ENCODE measurements around the gene PLIN5. TPM values are rescaled to one million over a fixed set of nuclear protein-coding genes. Genes with fewer than 3 reads are reported as not detected.

PLIN5 gene
- total RNA-seq, 2 experiments from 2014 or later = 0.31 to 0.93 TPM

- H3K36me3 Mint-ChIP-seq (ENCODE audit: low read depth) = peaks cover 25% of the 10 kb centered on the region
- no peaks in the 10 kb centered on the region for H3K9me3 Mint-ChIP-seq
- H3K4me1 Mint-ChIP-seq (ENCODE audit: low read depth) = no peaks in the 10 kb centered on the region
- no peak for DNase-seq
- peaks cover 44% of the 10 kb centered on the region for H3K36me3 ChIP-seq (ENCODE audit: insufficient read depth, low read length)
- H3K27ac ChIP-seq (ENCODE audit: low read depth in 1 of 2, low read length in 2 of 2) = no peak overlapping the region
- intact Hi-C loops (cut with DNase I, micrococcal nuclease) = no loop called here
- POLR2A ChIA-PET = no interaction called here
- no peak for TF ChIP-seq CTCF (IDR thresholded peaks at IDR 0.05)
- no peak overlapping the region for H3K4me3 ChIP-seq (ENCODE audit: low read length)
- peaks cover 0 to 6% of the 10 kb centered on the region in 2 experiments for H3K9me3 ChIP-seq (ENCODE audit: control insufficient read depth in 1 of 2, insufficient read depth in 1 of 2, low read length in 2 of 2)
- no peak overlapping the region for H3K4me3 Mint-ChIP-seq
- no peaks in the 10 kb centered on the region for H3K4me1 ChIP-seq (ENCODE audit: insufficient read depth, low read length)
- H3K27ac Mint-ChIP-seq = no peak overlapping the region
- no peak for ATAC-seq (ENCODE audit: poor library complexity)
- CTCF ChIA-PET = no interaction called here
- H3K27me3 Mint-ChIP-seq = no peaks in the 10 kb centered on the region
- no peaks in the 10 kb centered on the region for H3K27me3 ChIP-seq (ENCODE audit: control insufficient read depth in 1 of 2, insufficient read depth in 2 of 2, low read length in 2 of 2)
Observed at GRCh38 chr19:4499318-4499717, 35.7 kb downstream of the PLIN5 start.

- H3K27ac ChIP-seq (ENCODE audit: low read depth in 1 of 2, low read length in 2 of 2) = no peak overlapping the region
- CTCF ChIA-PET = no interaction called here
- intact Hi-C loops (cut with DNase I, micrococcal nuclease) = no loop called here
- H3K27me3 Mint-ChIP-seq = no peaks in the 10 kb centered on the region
- H3K36me3 Mint-ChIP-seq (ENCODE audit: low read depth) = peaks cover 25% of the 10 kb centered on the region
- no peak for ATAC-seq (ENCODE audit: poor library complexity)
- H3K9me3 ChIP-seq (ENCODE audit: control insufficient read depth in 1 of 2, insufficient read depth in 1 of 2, low read length in 2 of 2) = peaks cover 0 to 6% of the 10 kb centered on the region in 2 experiments
- no peaks in the 10 kb centered on the region for H3K4me1 Mint-ChIP-seq (ENCODE audit: low read depth)
- H3K4me3 ChIP-seq (ENCODE audit: low read length) = no peak overlapping the region
- H3K9me3 Mint-ChIP-seq = no peaks in the 10 kb centered on the region
- H3K4me3 Mint-ChIP-seq = no peak overlapping the region
- DNase-seq = no peak
- POLR2A ChIA-PET = no interaction called here
- H3K36me3 ChIP-seq (ENCODE audit: insufficient read depth, low read length) = peaks cover 48% of the 10 kb centered on the region
- H3K27ac Mint-ChIP-seq = no peak overlapping the region
- no peaks in the 10 kb centered on the region for H3K27me3 ChIP-seq (ENCODE audit: control insufficient read depth in 1 of 2, insufficient read depth in 2 of 2, low read length in 2 of 2)
- TF ChIP-seq CTCF (IDR thresholded peaks at IDR 0.05) = no peak
- no peaks in the 10 kb centered on the region for H3K4me1 ChIP-seq (ENCODE audit: insufficient read depth, low read length)
Observed at GRCh38 chr19:4498694-4499093, 36.3 kb downstream of the PLIN5 start.

- peaks cover 54% of the 10 kb centered on the region for H3K36me3 ChIP-seq (ENCODE audit: insufficient read depth, low read length)
- POLR2A ChIA-PET = no interaction called here
Observed at GRCh38 chr19:4497770-4498389, 37.1 kb downstream of the PLIN5 start.

More at GRCh38 chr19:4497770-4498389, 37.1 kb downstream of the PLIN5 start:
- Mint-ChIP-seq H3K36me3 (ENCODE audit: low read depth) (peaks cover 25% of the 10 kb centered on the region), H3K4me3 (no peak overlapping the region), H3K4me1 (ENCODE audit: low read depth) (no peaks in the 10 kb centered on the region), H3K27ac (no peak overlapping the region), H3K9me3 (no peaks in the 10 kb centered on the region), H3K27me3 (no peaks in the 10 kb centered on the region)
- H3K4me1 ChIP-seq (ENCODE audit: insufficient read depth, low read length) = no peaks in the 10 kb centered on the region
- intact Hi-C loops (cut with DNase I, micrococcal nuclease) = no loop called here
- ATAC-seq (ENCODE audit: poor library complexity) (no peak), DNase-seq (no peak)
- no peak overlapping the region for H3K4me3 ChIP-seq (ENCODE audit: low read length)
- CTCF ChIA-PET = no interaction called here
- H3K27ac ChIP-seq (ENCODE audit: low read depth in 1 of 2, low read length in 2 of 2) = no peak overlapping the region
- peaks cover 0 to 6% of the 10 kb centered on the region in 2 experiments for H3K9me3 ChIP-seq (ENCODE audit: control insufficient read depth in 1 of 2, insufficient read depth in 1 of 2, low read length in 2 of 2)
- no peaks in the 10 kb centered on the region for H3K27me3 ChIP-seq (ENCODE audit: control insufficient read depth in 1 of 2, insufficient read depth in 2 of 2, low read length in 2 of 2)
- no peak for TF ChIP-seq CTCF (IDR thresholded peaks at IDR 0.05)

Data from CD4-positive, alpha-beta T cell (primary cell).